OCI-LY3 (cell line): ENCODE measurements around the gene MPG.

Source experiments
- EZH2phosphoT487 ChIP-seq: fragments of 200-600 bp; shearing (Covaris generic); IDR thresholded peaks from 2 replicates; pipeline ENCODE4 v1.6.1; 2018; ENCODE audit warnings: antibody characterized with exemption, mixed run types, low read depth
- TF ChIP-seq, protein P1 (sequence below): fragments of 200-600, 300-600 bp; sonication (generic); IDR thresholded peaks from 2 replicates; pipeline ENCODE4 v1.5.1; 2014; ENCODE audit warnings: antibody characterized with exemption, low read length, low read depth

DNA sequence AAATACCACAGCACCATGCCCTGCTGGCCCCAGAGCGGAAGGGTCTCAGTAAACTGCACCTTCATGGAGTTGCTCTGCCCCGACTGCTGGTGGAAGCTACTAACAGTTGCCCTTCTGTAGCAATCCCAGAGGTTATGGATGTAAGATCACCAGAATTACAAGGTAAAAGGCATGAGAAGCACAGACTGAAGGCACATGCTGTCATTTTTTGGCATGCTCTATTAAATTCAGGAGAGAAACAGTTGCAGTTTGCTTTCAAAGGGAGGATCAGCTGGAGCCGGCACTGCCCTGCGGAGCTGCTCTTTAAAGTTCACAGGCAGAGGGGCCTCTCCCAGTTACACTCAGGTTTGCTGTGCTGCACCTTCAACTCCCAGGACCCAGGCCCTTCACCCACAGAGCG lies 41.3 kb downstream of the MPG start:
- TF ChIP-seq, protein P1, sequence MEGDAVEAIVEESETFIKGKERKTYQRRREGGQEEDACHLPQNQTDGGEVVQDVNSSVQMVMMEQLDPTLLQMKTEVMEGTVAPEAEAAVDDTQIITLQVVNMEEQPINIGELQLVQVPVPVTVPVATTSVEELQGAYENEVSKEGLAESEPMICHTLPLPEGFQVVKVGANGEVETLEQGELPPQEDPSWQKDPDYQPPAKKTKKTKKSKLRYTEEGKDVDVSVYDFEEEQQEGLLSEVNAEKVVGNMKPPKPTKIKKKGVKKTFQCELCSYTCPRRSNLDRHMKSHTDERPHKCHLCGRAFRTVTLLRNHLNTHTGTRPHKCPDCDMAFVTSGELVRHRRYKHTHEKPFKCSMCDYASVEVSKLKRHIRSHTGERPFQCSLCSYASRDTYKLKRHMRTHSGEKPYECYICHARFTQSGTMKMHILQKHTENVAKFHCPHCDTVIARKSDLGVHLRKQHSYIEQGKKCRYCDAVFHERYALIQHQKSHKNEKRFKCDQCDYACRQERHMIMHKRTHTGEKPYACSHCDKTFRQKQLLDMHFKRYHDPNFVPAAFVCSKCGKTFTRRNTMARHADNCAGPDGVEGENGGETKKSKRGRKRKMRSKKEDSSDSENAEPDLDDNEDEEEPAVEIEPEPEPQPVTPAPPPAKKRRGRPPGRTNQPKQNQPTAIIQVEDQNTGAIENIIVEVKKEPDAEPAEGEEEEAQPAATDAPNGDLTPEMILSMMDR: no peak
- TF ChIP-seq EZH2phosphoT487: no peak
